SU-DHL-6 (cell line): Measurements from ENCODE around the gene GRIK4.

Experiments used
- H2AFZ ChIP-seq: fragments of 200-600 bp; sonication (generic); 2 replicates; pipeline ENCODE4 v1.6.1; 2014; ENCODE audit warnings: low read depth, mild to moderate bottlenecking, moderate library complexity, mixed read lengths, antibody characterized with exemption, low read length; ENCODE audit not compliant: severe bottlenecking
- H3F3A ChIP-seq: fragments of 200-600 bp; shearing (Covaris generic); 2 replicates; pipeline ENCODE4 v1.6.0; 2016; ENCODE audit warnings: antibody characterized with exemption, mild to moderate bottlenecking; ENCODE audit not compliant: insufficient read depth
- H3K27ac ChIP-seq: fragments of 200-600 bp; sonication (generic); 2 replicates; pipeline ENCODE4 v1.5.1; 2016; ENCODE audit warnings: low read depth, mild to moderate bottlenecking, low read length, moderate library complexity, mixed read lengths
- H3K27me3 ChIP-seq: fragments of 200-600 bp; sonication (generic), shearing (Covaris generic); 2 replicates; pipeline ENCODE4 v1.6.0; 2014; ENCODE audit warnings: mild to moderate bottlenecking, low read length
- H3K36me3 ChIP-seq: fragments of 200-600 bp; sonication (generic); 2 replicates; pipeline ENCODE4 v1.6.1; 2014; ENCODE audit warnings: mild to moderate bottlenecking, low read length, mixed read lengths
- H3K4me2 ChIP-seq: fragments of 300-600, 200-600 bp; shearing (Covaris generic), sonication (generic); 2 replicates; pipeline ENCODE4 v1.6.0; 2014; ENCODE audit warnings: low read length, low read depth, mild to moderate bottlenecking; ENCODE audit not compliant: poor library complexity, severe bottlenecking
- H3K4me3 ChIP-seq: fragments of 200-600 bp; sonication (generic); 2 replicates; pipeline ENCODE4 v1.5.1; 2014; ENCODE audit warnings: antibody characterized with exemption, low read length, mild to moderate bottlenecking, mixed read lengths; ENCODE audit not compliant: insufficient read depth, poor library complexity, severe bottlenecking
- H3K79me2 ChIP-seq: fragments of 200-600 bp; sonication (generic); 2 replicates; pipeline ENCODE4 v1.6.1; 2014; ENCODE audit warnings: mild to moderate bottlenecking, low read length, moderate library complexity; ENCODE audit not compliant: insufficient read depth
- H3K9ac ChIP-seq: fragments of 200-600 bp; sonication (generic); 2 replicates; pipeline ENCODE4 v1.7.0; 2014; ENCODE audit warnings: mild to moderate bottlenecking, low read length
- H3K9me2 ChIP-seq: fragments of 200-600 bp; sonication (generic); replicated peaks from 2 replicates; pipeline ENCODE4 v1.6.1; 2014; ENCODE audit warnings: low read length; ENCODE audit not compliant: insufficient read depth
- H3K9me3 ChIP-seq: fragments of 200-600 bp; sonication (generic); 2 replicates; pipeline ENCODE4 v1.6.1; 2014; ENCODE audit warnings: low read length, mixed read lengths; ENCODE audit not compliant: insufficient read depth
- H4K20me1 ChIP-seq: fragments of 200-600 bp; sonication (generic); 2 replicates; pipeline ENCODE4 v1.6.1; 2014; ENCODE audit warnings: low read depth, mild to moderate bottlenecking, antibody characterized with exemption, low read length, moderate library complexity, mixed read lengths
- CTCF ChIP-seq: fragments of 200-600 bp; sonication (generic); IDR thresholded peaks from one replicate; pipeline ENCODE4 v1.5.1; 2017; ENCODE audit warnings: antibody characterized with exemption, mild to moderate bottlenecking, low read length, moderate library complexity; ENCODE audit not compliant: insufficient read depth, poor library complexity, severe bottlenecking
- EZH2phosphoT487 ChIP-seq: fragments of 200-600 bp; sonication (generic), shearing (Covaris generic); conservative IDR thresholded peaks from 2 replicates; pipeline ENCODE4 v1.6.1; 2018; ENCODE audit warnings: mild to moderate bottlenecking, antibody characterized with exemption, low read length, moderate library complexity, mixed read lengths

GRIK4 gene

GRCh38 chr11:120750647-120751549 is 239.3 kb downstream of the GRIK4 start:
- no peak for TF ChIP-seq EZH2phosphoT487
- TF ChIP-seq CTCF = no peak
- Histone ChIP-seq H3K79me2 (no peaks in the 10 kb centered on the region), H3K27me3 (no peaks in the 10 kb centered on the region), H3K9ac (no peak overlapping the region), H4K20me1 (no peaks in the 10 kb centered on the region), H3K36me3 (no peaks in the 10 kb centered on the region), H2AFZ (no peak overlapping the region), H3F3A (no peaks in the 10 kb centered on the region), H3K4me3 (no peak overlapping the region), H3K9me3 (no peaks in the 10 kb centered on the region), H3K27ac (no peak overlapping the region), H3K4me2 (no peak overlapping the region), H3K9me2 (no peaks in the 10 kb centered on the region)

- H3F3A ChIP-seq = no peaks in the 10 kb centered on the region
- no peak overlapping the region for H3K9ac ChIP-seq
- H4K20me1 ChIP-seq = no peaks in the 10 kb centered on the region
- H3K27ac ChIP-seq = no peak overlapping the region
- no peaks in the 10 kb centered on the region for H3K9me3 ChIP-seq
- TF ChIP-seq EZH2phosphoT487 = no peak
- no peak for TF ChIP-seq CTCF
- H2AFZ ChIP-seq = no peak overlapping the region
- H3K9me2 ChIP-seq = no peaks in the 10 kb centered on the region
- no peaks in the 10 kb centered on the region for H3K27me3 ChIP-seq
- H3K36me3 ChIP-seq = no peaks in the 10 kb centered on the region
- no peak overlapping the region for H3K4me2 ChIP-seq
- no peaks in the 10 kb centered on the region for H3K79me2 ChIP-seq
- no peak overlapping the region for H3K4me3 ChIP-seq
Observed at GRCh38 chr11:120751550-120751949, 240.0 kb downstream of the GRIK4 start.

GRCh38 chr11:120752668-120753067 is 241.1 kb downstream of the GRIK4 start:
- Histone ChIP-seq H3K36me3 (no peaks in the 10 kb centered on the region), H3K9ac (no peak overlapping the region), H3K27me3 (no peaks in the 10 kb centered on the region), H3F3A (no peaks in the 10 kb centered on the region), H4K20me1 (no peaks in the 10 kb centered on the region), H3K9me2 (no peaks in the 10 kb centered on the region), H2AFZ (no peak overlapping the region), H3K4me2 (no peak overlapping the region), H3K9me3 (no peaks in the 10 kb centered on the region), H3K79me2 (no peaks in the 10 kb centered on the region), H3K4me3 (no peak overlapping the region), H3K27ac (no peak overlapping the region)
- no peak for TF ChIP-seq CTCF
- no peak for TF ChIP-seq EZH2phosphoT487
